WI38 (cell line): Measurements from ENCODE around the gene FAM174C.
A peak's percentile ranks its signal among the peaks of the same experiment; 100 is the strongest.

Experiments
- H3K4me3 ChIP-seq: 2 replicates; pipeline ENCODE4 v1.5.1; 2011; ENCODE audit warnings: low read depth, mild to moderate bottlenecking, control low read depth, low read length
- TF ChIP-seq, protein P1 (sequence below): IDR thresholded peaks from 2 replicates; pipeline ENCODE4 v1.5.1; 2012; ENCODE audit warnings: low read depth, mild to moderate bottlenecking, control low read depth, low read length

The FAM174C gene

DNA sequence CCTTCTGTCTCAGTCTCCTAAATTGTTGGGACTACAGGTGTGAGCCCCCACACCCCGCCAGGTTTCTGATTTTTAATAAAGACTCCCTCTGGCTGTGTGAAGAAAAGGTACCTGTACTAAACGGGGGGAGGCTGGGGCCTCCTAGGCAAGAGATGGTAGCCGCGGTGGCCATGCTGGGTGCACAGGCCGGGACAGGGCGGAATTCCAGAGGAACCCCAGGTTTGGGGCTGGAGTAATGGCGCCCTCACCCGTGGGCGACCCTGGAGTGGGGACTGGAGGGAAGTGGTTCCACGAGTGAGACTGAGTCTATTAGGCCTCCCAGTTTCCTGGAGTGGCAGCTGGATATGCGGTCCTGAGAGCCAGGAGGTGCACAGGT lies 35.9 kb upstream of the FAM174C start:
- H3K4me3 ChIP-seq: no peak overlapping the region
- TF ChIP-seq, protein P1, sequence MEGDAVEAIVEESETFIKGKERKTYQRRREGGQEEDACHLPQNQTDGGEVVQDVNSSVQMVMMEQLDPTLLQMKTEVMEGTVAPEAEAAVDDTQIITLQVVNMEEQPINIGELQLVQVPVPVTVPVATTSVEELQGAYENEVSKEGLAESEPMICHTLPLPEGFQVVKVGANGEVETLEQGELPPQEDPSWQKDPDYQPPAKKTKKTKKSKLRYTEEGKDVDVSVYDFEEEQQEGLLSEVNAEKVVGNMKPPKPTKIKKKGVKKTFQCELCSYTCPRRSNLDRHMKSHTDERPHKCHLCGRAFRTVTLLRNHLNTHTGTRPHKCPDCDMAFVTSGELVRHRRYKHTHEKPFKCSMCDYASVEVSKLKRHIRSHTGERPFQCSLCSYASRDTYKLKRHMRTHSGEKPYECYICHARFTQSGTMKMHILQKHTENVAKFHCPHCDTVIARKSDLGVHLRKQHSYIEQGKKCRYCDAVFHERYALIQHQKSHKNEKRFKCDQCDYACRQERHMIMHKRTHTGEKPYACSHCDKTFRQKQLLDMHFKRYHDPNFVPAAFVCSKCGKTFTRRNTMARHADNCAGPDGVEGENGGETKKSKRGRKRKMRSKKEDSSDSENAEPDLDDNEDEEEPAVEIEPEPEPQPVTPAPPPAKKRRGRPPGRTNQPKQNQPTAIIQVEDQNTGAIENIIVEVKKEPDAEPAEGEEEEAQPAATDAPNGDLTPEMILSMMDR: no peak

DNA sequence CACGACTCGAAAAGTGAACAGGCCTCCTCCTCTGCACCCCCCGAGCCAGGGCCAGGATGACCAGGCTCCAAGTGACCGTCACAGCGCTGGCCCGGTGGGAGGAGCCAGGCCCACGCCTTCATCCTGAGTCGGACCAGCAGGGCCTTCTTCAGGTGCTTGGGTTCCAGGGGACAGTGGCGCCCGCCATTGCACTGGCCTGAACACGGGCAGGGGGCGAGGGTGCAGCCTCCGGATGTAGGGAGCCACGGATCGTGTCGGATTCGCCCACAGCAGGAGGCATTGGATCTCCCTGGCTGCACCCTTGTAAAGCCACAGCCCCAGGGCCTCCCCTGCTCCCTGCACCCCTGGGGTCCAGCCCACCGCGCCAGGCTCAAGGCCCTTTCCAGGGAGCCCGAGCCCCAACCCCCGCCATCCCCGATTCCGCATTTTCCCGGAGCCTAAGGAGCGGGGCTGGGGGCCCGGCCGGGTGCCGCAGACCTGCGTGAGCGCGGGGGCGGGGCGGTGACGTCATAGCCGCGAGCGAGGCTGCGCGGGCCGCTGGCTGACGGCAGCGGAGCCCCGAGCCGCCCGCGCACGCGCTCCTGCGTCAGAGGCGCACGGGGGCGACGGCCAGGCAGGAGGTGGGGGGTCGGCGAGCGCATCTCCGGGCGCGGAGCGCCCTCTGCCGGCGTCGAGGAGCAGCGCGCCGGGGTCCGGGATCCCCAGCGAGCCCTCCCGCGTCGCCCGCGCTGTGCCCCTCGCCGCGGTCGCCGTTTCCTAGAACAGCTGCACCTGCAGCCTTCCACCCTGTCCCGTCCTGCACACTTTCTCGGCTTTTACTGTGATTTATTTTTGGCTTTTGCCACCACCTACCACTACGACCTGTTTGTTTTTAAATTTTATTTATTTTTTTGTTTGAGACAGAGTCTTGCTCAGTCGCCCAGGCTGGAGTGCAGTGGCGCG lies 35.3 kb upstream of the FAM174C start:
- peak overlapping the region; percentile 45 for H3K4me3 ChIP-seq
- TF ChIP-seq, protein P1: peak; percentile 63

- H3K4me3 ChIP-seq: peak overlapping the region; percentile 73
- TF ChIP-seq, protein P1: no peak
Measured at GRCh38 chr19:1240925-1241324, 34.4 kb upstream of the FAM174C start.

- peak within 1 kb of the TSS; percentile 73 for H3K4me3 ChIP-seq
- TF ChIP-seq, protein P1: no peak
Measured at GRCh38 chr19:1241417-1242095, 33.8 kb upstream of the FAM174C start, which contains the start of gene ATP5F1D. TSS of gene ATP5F1D (plus strand) at chr19:1241751. CDS start at chr19:1241851, 100 bp downstream.

GRCh38 chr19:1243768-1244692 lies 31.3 kb upstream of the FAM174C start:
- H3K4me3 ChIP-seq: no peak overlapping the region

GRCh38 chr19:1244693-1245451 lies 30.5 kb upstream of the FAM174C start:
- no peak overlapping the region for H3K4me3 ChIP-seq
- TF ChIP-seq, protein P1: no peak

More at GRCh38 chr19:1243768-1244692, 31.3 kb upstream of the FAM174C start:
- TF ChIP-seq, protein P1: peak; percentile 87
